ENCODE measurements around the gene DDX25.

DNA sequence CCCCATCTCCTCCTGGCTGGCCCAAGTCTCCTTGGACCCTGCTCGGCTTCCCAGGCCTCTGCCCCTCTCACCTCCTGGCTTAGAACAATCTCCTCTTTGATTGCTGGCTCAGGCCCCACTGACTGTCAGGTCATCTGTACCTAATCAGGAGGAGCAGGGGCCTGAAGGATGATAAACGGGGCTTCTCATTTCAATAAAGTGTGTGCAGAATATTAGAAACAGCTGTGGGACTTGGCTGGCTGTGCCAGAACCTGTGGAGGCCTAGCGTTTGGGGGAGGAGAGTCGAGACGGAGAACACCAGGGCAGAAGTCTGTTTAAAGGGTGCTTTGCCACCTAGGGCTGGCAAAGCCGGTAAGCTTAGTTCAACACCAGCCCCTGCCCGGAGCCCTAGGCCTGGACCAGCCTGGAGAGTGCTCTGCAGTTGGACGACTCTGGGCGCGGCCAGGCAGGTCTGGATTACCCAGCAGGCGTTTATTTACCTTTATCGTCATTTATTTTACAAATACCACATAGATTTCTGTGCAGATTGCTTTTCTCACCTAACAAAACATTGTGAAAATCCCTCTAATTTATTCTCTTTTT is 31.4 kb downstream of the DDX25 start:
- no peak for TF ChIP-seq POLR2A (IDR thresholded peaks at IDR 0.05)
- TF ChIP-seq, protein P1, sequence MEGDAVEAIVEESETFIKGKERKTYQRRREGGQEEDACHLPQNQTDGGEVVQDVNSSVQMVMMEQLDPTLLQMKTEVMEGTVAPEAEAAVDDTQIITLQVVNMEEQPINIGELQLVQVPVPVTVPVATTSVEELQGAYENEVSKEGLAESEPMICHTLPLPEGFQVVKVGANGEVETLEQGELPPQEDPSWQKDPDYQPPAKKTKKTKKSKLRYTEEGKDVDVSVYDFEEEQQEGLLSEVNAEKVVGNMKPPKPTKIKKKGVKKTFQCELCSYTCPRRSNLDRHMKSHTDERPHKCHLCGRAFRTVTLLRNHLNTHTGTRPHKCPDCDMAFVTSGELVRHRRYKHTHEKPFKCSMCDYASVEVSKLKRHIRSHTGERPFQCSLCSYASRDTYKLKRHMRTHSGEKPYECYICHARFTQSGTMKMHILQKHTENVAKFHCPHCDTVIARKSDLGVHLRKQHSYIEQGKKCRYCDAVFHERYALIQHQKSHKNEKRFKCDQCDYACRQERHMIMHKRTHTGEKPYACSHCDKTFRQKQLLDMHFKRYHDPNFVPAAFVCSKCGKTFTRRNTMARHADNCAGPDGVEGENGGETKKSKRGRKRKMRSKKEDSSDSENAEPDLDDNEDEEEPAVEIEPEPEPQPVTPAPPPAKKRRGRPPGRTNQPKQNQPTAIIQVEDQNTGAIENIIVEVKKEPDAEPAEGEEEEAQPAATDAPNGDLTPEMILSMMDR (IDR thresholded peaks at IDR 0.05) = no peak

Data from gastroesophageal sphincter (tissue), 3 donors.